HG03571 (cell line): Measurements from ENCODE around the gene TSPAN4.
A peak's percentile ranks its signal among the peaks of the same experiment; 100 is the strongest.

Source experiments
- ATAC-seq: cut with Tn5 transposase; IDR thresholded peaks from one replicate; pipeline ENCODE4 v1.9.1; 2021; ENCODE audit not compliant: unreplicated experiment

TSPAN4 gene

GRCh38 chr11:821512-822371, 20.9 kb upstream of the TSPAN4 start:
- no peak for ATAC-seq

- ATAC-seq: no peak
These were observed 19.0 kb upstream of the TSPAN4 start for GRCh38 chr11:823441-824291.

- ATAC-seq: no peak
These were observed 18.3 kb upstream of the TSPAN4 start for GRCh38 chr11:824292-824880.

- ATAC-seq: no peak
These were observed 17.7 kb upstream of the TSPAN4 start for GRCh38 chr11:824942-825341.

GRCh38 chr11:825366-826226, 17.1 kb upstream of the TSPAN4 start:
- ATAC-seq: no peak

- ATAC-seq: no peak
These were observed 16.4 kb upstream of the TSPAN4 start for GRCh38 chr11:826227-826621.

- ATAC-seq: no peak
These were observed 15.9 kb upstream of the TSPAN4 start for GRCh38 chr11:826836-827145.

- no peak for ATAC-seq
These were observed 15.3 kb upstream of the TSPAN4 start for GRCh38 chr11:827146-827896.

- ATAC-seq: no peak
These were observed 14.8 kb upstream of the TSPAN4 start, which contains the start of gene CRACR2B for GRCh38 chr11:827897-828192. TSS of gene CRACR2B (plus strand) at chr11:827919. CDS start at chr11:828608, 689 bp downstream.

- no peak for ATAC-seq
These were observed 14.0 kb upstream of the TSPAN4 start for GRCh38 chr11:828506-829175.

- ATAC-seq: no peak
These were observed 13.3 kb upstream of the TSPAN4 start for GRCh38 chr11:829176-829846.

- no peak for ATAC-seq
These were observed 12.8 kb upstream of the TSPAN4 start for GRCh38 chr11:829847-830294.

- ATAC-seq: peak; percentile 42
These were observed 12.1 kb upstream of the TSPAN4 start for GRCh38 chr11:830295-831117.

- ATAC-seq: no peak
These were observed 11.4 kb upstream of the TSPAN4 start for GRCh38 chr11:831118-831864.

- ATAC-seq: no peak
These were observed 10.6 kb upstream of the TSPAN4 start for GRCh38 chr11:831961-832528.

GRCh38 chr11:832529-833113, 10.0 kb upstream of the TSPAN4 start, which contains the start of gene CD151:
TSS of gene CD151 (plus strand) at chr11:832952. CDS start at chr11:836070, 3,118 bp downstream.
- no peak for ATAC-seq
